H1 (cell line): ENCODE results near the gene PSME1. TPM values are rescaled to one million over a fixed set of nuclear protein-coding genes. Genes with fewer than 3 reads are reported as not detected.

Experiments used
- EGR1 ChIP-seq: IDR thresholded peaks from 2 replicates; pipeline ENCODE4 v1.6.1; 2011; ENCODE audit warnings: low read depth, low read length, borderline replicate concordance
- EP300 ChIP-seq, 2 experiments: IDR thresholded peaks; 1 replicate in 1 of 2; 2 replicates in 1 of 2; pipeline ENCODE4 v1.6.1; 2011 to 2012; ENCODE audit warnings: low read depth in 2 of 2, low read length in 2 of 2, mild to moderate bottlenecking in 2 of 2, borderline replicate concordance in 1 of 2, inconsistent platforms in 1 of 2, moderate library complexity in 1 of 2
- KDM5A ChIP-seq: fragments of 200-600 bp; IDR thresholded peaks from 2 replicates; pipeline ENCODE4 v1.7.1; 2012; ENCODE audit warnings: mild to moderate bottlenecking, low read length, inconsistent platforms, mixed read lengths
- PHF8 ChIP-seq: fragments of 200-600 bp; sonication (generic); conservative IDR thresholded peaks from 2 replicates; pipeline ENCODE4 v1.7.1; 2012; ENCODE audit warnings: low read depth, mild to moderate bottlenecking, inconsistent platforms, low read length, moderate library complexity
- polyA plus RNA-seq, 7 experiments: library from polyadenylated mRNA; depleted of rRNA in 3 of 7; stranded (reverse) in 5 of 7; unstranded in 2 of 7; fragments of >200 nt in 5 of 7; fragments of 200-250 nt in 2 of 7; gene quantifications; 1 replicate in 5 of 7; 2 replicates in 1 of 7; 4 replicates in 1 of 7; pipeline versions ENCODE4 v1.2.1 to v1.2.3, GENCODE V29; 2011 to 2013; ENCODE audit warnings: missing spikeins in 2 of 7, mixed read lengths in 2 of 7
- total RNA-seq: library from RNA; stranded (reverse); fragmentation: NEBNext Ultra II Directional; extraction: Animal tissue kit (Norgen Biotek cat#: 25700); gene quantifications from 2 replicates; pipeline ENCODE4 v1.2.1, GENCODE V29; 2021

The PSME1 gene
- total and polyA plus RNA-seq, 2 of the 8 experiments (the other 6 are each of a cell fraction or from before 2014, with no cell fraction given), result 74.9 to 85.9 TPM

GRCh38 chr14:24130380-24130716, 5.6 kb upstream of the PSME1 start, which contains the start of gene FITM1 (continued):
- no peak for TF ChIP-seq EGR1
- no peak for TF ChIP-seq EP300 (IDR thresholded peaks at IDR 0.05; ENCODE audit: borderline replicate concordance in 1 of 2, low read depth in 2 of 2, low read length in 2 of 2)
- no peak for TF ChIP-seq PHF8
- TF ChIP-seq KDM5A, result no peak
